H9 (cell line): ENCODE data around the gene ANTXRL. TPM values are rescaled to one million over a fixed set of nuclear protein-coding genes. Genes with fewer than 3 reads are reported as not detected.

ENCODE experiments used
- DNase-seq: peaks from one replicate; pipeline ENCODE4 v3.0.0-alpha.2; 2017
- H2AFZ ChIP-seq: one replicate; pipeline ENCODE4 v1.6.1; 2013; ENCODE audit warnings: mild to moderate bottlenecking, low read length, control low read depth, moderate library complexity
- H2AK5ac ChIP-seq: 2 replicates; pipeline ENCODE4 v1.6.1; 2013; ENCODE audit warnings: low read length, control low read depth, mixed read lengths; ENCODE audit not compliant: insufficient read length
- H2BK120ac ChIP-seq: one replicate; pipeline ENCODE4 v1.6.1; 2013; ENCODE audit warnings: low read depth, mild to moderate bottlenecking, low read length, control low read depth, inconsistent platforms; ENCODE audit not compliant: poor library complexity, severe bottlenecking
- H2BK12ac ChIP-seq: 2 replicates; pipeline ENCODE4 v1.6.1; 2013; ENCODE audit warnings: low read length, control low read depth, mixed read lengths, low read depth; ENCODE audit not compliant: insufficient read length
- H2BK15ac ChIP-seq: 2 replicates; pipeline ENCODE4 v1.6.1; 2013; ENCODE audit warnings: low read depth, low read length, control low read depth
- H2BK20ac ChIP-seq: one replicate; pipeline ENCODE4 v1.6.1; 2013; ENCODE audit warnings: low read depth, mild to moderate bottlenecking, low read length, control low read depth, inconsistent platforms; ENCODE audit not compliant: poor library complexity, severe bottlenecking
- H2BK5ac ChIP-seq: 2 replicates; pipeline ENCODE4 v1.6.1; 2013; ENCODE audit warnings: low read length, control low read depth, mixed read lengths; ENCODE audit not compliant: insufficient read length
- H3K14ac ChIP-seq: 2 replicates; pipeline ENCODE4 v1.6.1; 2013; ENCODE audit warnings: low read length, control low read depth; ENCODE audit not compliant: insufficient read depth
- H3K18ac ChIP-seq: 2 replicates; pipeline ENCODE4 v1.6.1; 2013; ENCODE audit warnings: low read depth, mild to moderate bottlenecking, mixed read lengths, low read length, control low read depth; ENCODE audit not compliant: insufficient read length
- H3K23ac ChIP-seq: 2 replicates; pipeline ENCODE4 v1.6.1; 2013; ENCODE audit warnings: low read length, control low read depth, mixed read lengths, low read depth; ENCODE audit not compliant: insufficient read length
- H3K23me2 ChIP-seq: 2 replicates; pipeline ENCODE4 v1.6.1; 2013; ENCODE audit warnings: low read depth, mild to moderate bottlenecking, mixed read lengths, low read length, control low read depth; ENCODE audit not compliant: insufficient read length, poor library complexity, severe bottlenecking
- H3K27ac ChIP-seq: 2 replicates; pipeline ENCODE4 v1.5.1; 2013; ENCODE audit warnings: low read length, control low read depth, mixed read lengths, low read depth; ENCODE audit not compliant: insufficient read length
- H3K27me3 ChIP-seq: 2 replicates; pipeline ENCODE4 v1.6.1; 2013; ENCODE audit warnings: low read length, control low read depth, inconsistent platforms; ENCODE audit not compliant: insufficient read depth
- H3K4ac ChIP-seq: 2 replicates; pipeline ENCODE4 v1.6.1; 2013; ENCODE audit warnings: low read depth, mild to moderate bottlenecking, control low read depth, inconsistent platforms, low read length, moderate library complexity
- H3K4me1 ChIP-seq: 2 replicates; pipeline ENCODE4 v1.6.1; 2013; ENCODE audit warnings: low read length, control low read depth, inconsistent platforms; ENCODE audit not compliant: insufficient read depth
- H3K4me2 ChIP-seq: 2 replicates; pipeline ENCODE4 v1.6.1; 2013; ENCODE audit warnings: low read length, control low read depth, mixed read lengths; ENCODE audit not compliant: insufficient read length, insufficient read depth
- H3K56ac ChIP-seq: 2 replicates; pipeline ENCODE4 v1.6.1; 2013; ENCODE audit warnings: low read depth, mild to moderate bottlenecking, mixed read lengths, low read length, control low read depth; ENCODE audit not compliant: insufficient read length
- H3K79me1 ChIP-seq: 2 replicates; pipeline ENCODE4 v1.6.1; 2013; ENCODE audit warnings: low read depth, mild to moderate bottlenecking, moderate library complexity, low read length, control low read depth, inconsistent platforms; ENCODE audit not compliant: insufficient read depth, poor library complexity, severe bottlenecking
- H3K79me2 ChIP-seq: 2 replicates; pipeline ENCODE4 v1.6.1; 2013; ENCODE audit warnings: low read length, control low read depth, inconsistent platforms; ENCODE audit not compliant: insufficient read depth
- H3K9ac ChIP-seq: 2 replicates; pipeline ENCODE4 v1.6.1; 2013; ENCODE audit warnings: low read length, control low read depth, mixed read lengths; ENCODE audit not compliant: insufficient read length; ENCODE audit errors: extremely low read depth
- H3K9me3 ChIP-seq: one replicate; pipeline ENCODE4 v1.6.1; 2013; ENCODE audit warnings: low read depth, low read length, inconsistent platforms; ENCODE audit not compliant: control insufficient read depth
- H3T11ph ChIP-seq: one replicate; pipeline ENCODE4 v1.6.1; 2013; ENCODE audit warnings: mild to moderate bottlenecking, low read length, control low read depth, inconsistent platforms
- H4K20me1 ChIP-seq: one replicate; pipeline ENCODE4 v1.6.1; 2013; ENCODE audit not compliant: control insufficient read depth, insufficient read length, insufficient read depth
- H4K5ac ChIP-seq: 2 replicates; pipeline ENCODE4 v1.6.1; 2013; ENCODE audit warnings: low read depth, mild to moderate bottlenecking, mixed read lengths, low read length, control low read depth; ENCODE audit not compliant: insufficient read length
- H4K8ac ChIP-seq: replicated peaks from 2 replicates; pipeline ENCODE4 v1.6.1; 2013; ENCODE audit warnings: low read length, control low read depth, mixed read lengths, low read depth; ENCODE audit not compliant: insufficient read length
- H4K91ac ChIP-seq: 2 replicates; pipeline ENCODE4 v1.6.1; 2013; ENCODE audit warnings: low read depth, mild to moderate bottlenecking, moderate library complexity, mixed read lengths, low read length, control low read depth; ENCODE audit not compliant: insufficient read length
- H3K27ac Mint-ChIP-seq, 3 experiments: 2 replicates in 2 of 3; 3 replicates in 1 of 3; pipeline ENCODE4 v1.8.0; 2020 to 2021; ENCODE audit warnings: mixed read lengths in 3 of 3, mild to moderate bottlenecking in 1 of 3, moderate library complexity in 1 of 3
- H3K27me3 Mint-ChIP-seq: 2 replicates; pipeline ENCODE4 v1.8.0; 2021; ENCODE audit warnings: low read depth, mild to moderate bottlenecking, moderate library complexity, mixed read lengths
- H3K36me3 Mint-ChIP-seq, 3 experiments: 2 replicates in 2 of 3; 3 replicates in 1 of 3; pipeline ENCODE4 v1.8.0; 2020 to 2021; ENCODE audit warnings: low read depth in 3 of 3, mixed read lengths in 3 of 3; ENCODE audit not compliant: insufficient read depth in 1 of 3
- H3K4me1 Mint-ChIP-seq, 2 experiments: 2 replicates each; pipeline ENCODE4 v1.8.0; 2020; ENCODE audit warnings: mixed read lengths in 2 of 2
- H3K4me3 Mint-ChIP-seq, 2 experiments: 2 replicates in 1 of 2; 3 replicates in 1 of 2; pipeline ENCODE4 v1.8.0; 2020 to 2021; ENCODE audit warnings: mild to moderate bottlenecking in 2 of 2, mixed read lengths in 2 of 2, moderate library complexity in 1 of 2
- H3K9me3 Mint-ChIP-seq, 2 experiments: 2 replicates in 1 of 2; 3 replicates in 1 of 2; pipeline ENCODE4 v1.8.0; 2020; ENCODE audit warnings: mild to moderate bottlenecking in 2 of 2, mixed read lengths in 2 of 2, moderate library complexity in 1 of 2
- WGBS: extraction: QIAGEN DNeasy Blood & Tissue Kit; methylation state at CpG from one replicate; pipeline ENCODE4 v1.1.7; 2013; ENCODE audit warnings: missing lambda C conversion rate, low lambda C conversion rate, mixed read lengths; ENCODE audit not compliant: insufficient read length; ENCODE audit errors: extremely low coverage; 5-methylcytosine and 5-hydroxymethylcytosine counted together
- total RNA-seq: library from RNA; stranded (reverse); gene quantifications from 2 replicates; pipeline ENCODE4 v1.2.1, GENCODE V29; 2021
- TF ChIP-seq, protein P1 (sequence below): fragments of 200-600 bp; sonication (generic); conservative IDR thresholded peaks from 3 replicates; pipeline ENCODE4 v1.8.0; 2021; ENCODE audit warnings: antibody characterized with exemption, mild to moderate bottlenecking

Gene ANTXRL
- total RNA-seq, 1 experiment from 2014 or later, result not detected

DNA sequence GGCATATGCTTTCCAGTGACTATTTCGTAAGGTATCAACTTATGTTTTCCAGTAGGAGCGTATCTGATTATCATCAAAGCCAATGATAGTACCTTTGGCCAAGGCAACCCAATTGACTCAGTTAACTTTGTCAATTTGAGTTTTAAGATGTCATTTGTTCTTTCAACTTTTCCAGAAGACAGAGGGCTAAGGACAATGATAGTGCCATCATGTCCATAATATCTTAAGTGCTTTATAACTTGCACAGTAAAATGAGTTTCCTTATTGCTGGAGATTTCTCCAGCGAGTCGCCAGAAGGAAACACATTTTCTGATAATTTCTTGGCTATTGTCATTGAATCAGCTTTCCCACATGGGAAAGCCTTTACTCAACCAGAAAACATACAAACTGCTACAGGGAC is 35.0 kb downstream of the ANTXRL start:
- Histone ChIP-seq H3K56ac (no peak overlapping the region), H3K23me2 (no peaks in the 10 kb centered on the region), H3K23ac (no peak overlapping the region), H4K20me1 (no peaks in the 10 kb centered on the region), H3K79me2 (no peaks in the 10 kb centered on the region), H3K4me2 (no peak overlapping the region), H2AFZ (no peak overlapping the region), H3K9me3 (no peaks in the 10 kb centered on the region), H3K79me1 (no peaks in the 10 kb centered on the region), H2BK15ac (no peak overlapping the region), H3K14ac (no peak overlapping the region), H3K4me1 (no peaks in the 10 kb centered on the region), H3T11ph (no peak overlapping the region), H2BK20ac (no peak overlapping the region), H3K27ac (no peak overlapping the region), H2AK5ac (no peak overlapping the region), H3K4ac (no peak overlapping the region), H2BK120ac (no peak overlapping the region), H4K5ac (no peak overlapping the region), H4K8ac (no peak overlapping the region), H3K18ac (no peak overlapping the region), H2BK12ac (no peak overlapping the region), H2BK5ac (no peak overlapping the region), H3K27me3 (no peaks in the 10 kb centered on the region), H3K9ac (no peak overlapping the region), H4K91ac (no peak overlapping the region)
- no peak overlapping the region for H3K4me3 Mint-ChIP-seq
- TF ChIP-seq, protein P1, sequence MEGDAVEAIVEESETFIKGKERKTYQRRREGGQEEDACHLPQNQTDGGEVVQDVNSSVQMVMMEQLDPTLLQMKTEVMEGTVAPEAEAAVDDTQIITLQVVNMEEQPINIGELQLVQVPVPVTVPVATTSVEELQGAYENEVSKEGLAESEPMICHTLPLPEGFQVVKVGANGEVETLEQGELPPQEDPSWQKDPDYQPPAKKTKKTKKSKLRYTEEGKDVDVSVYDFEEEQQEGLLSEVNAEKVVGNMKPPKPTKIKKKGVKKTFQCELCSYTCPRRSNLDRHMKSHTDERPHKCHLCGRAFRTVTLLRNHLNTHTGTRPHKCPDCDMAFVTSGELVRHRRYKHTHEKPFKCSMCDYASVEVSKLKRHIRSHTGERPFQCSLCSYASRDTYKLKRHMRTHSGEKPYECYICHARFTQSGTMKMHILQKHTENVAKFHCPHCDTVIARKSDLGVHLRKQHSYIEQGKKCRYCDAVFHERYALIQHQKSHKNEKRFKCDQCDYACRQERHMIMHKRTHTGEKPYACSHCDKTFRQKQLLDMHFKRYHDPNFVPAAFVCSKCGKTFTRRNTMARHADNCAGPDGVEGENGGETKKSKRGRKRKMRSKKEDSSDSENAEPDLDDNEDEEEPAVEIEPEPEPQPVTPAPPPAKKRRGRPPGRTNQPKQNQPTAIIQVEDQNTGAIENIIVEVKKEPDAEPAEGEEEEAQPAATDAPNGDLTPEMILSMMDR, result no peak
- no peaks in the 10 kb centered on the region; the same call in 1 of the 2 replicates for H3K27me3 Mint-ChIP-seq
- no peaks in the 10 kb centered on the region; a peak in 1 of 5 replicates for H3K9me3 Mint-ChIP-seq
- DNase-seq, result no peak
- WGBS, result no CpG with 5 or more reads among the region's 4 CpGs
- H3K27ac Mint-ChIP-seq, result no peak overlapping the region
- H3K4me1 Mint-ChIP-seq, result no peaks in the 10 kb centered on the region
- no peaks in the 10 kb centered on the region for H3K36me3 Mint-ChIP-seq
